GM18519 (cell line): Measurements from ENCODE around the gene SHH.
"Not testable (repeated sequence)": the region's sequence is repeated elsewhere in the genome, so short reads cannot be mapped to it uniquely, and the experiment has no call there.

ENCODE experiments used
- ATAC-seq: cut with Tn5 transposase; IDR thresholded peaks from one replicate; pipeline ENCODE4 v1.9.1; 2021; ENCODE audit warnings: mild to moderate bottlenecking, moderate library complexity; ENCODE audit not compliant: unreplicated experiment, low FRiP score

The SHH gene

GRCh38 chr7:155820788-155821187 lies 8.5 kb upstream of the SHH start:
- no peak for ATAC-seq

GRCh38 chr7:155820246-155820645 lies 8.0 kb upstream of the SHH start:
- ATAC-seq, result no peak

DNA sequence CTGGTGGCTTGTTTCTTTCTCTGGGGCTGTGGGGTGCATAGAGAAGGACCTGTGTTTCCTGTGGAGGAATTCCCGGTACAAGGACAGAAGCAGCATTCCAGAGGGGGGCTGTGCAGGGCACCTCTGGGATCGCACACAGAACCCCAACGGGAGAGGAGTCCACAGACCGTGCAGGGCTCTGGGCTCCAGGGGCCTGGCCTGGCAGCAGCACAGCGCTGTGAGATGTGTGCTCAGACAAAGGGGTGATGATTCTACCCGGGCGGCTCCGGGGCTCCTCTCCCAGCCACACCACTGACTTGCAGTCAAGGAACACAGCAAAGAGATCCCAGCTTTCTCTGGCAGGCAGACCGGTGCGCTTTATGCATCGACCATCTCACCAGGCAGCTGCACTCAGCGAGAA lies 6.9 kb upstream of the SHH start:
- no peak for ATAC-seq

- ATAC-seq, result no peak
These were observed 6.5 kb upstream of the SHH start for GRCh38 chr7:155818820-155819168.

DNA sequence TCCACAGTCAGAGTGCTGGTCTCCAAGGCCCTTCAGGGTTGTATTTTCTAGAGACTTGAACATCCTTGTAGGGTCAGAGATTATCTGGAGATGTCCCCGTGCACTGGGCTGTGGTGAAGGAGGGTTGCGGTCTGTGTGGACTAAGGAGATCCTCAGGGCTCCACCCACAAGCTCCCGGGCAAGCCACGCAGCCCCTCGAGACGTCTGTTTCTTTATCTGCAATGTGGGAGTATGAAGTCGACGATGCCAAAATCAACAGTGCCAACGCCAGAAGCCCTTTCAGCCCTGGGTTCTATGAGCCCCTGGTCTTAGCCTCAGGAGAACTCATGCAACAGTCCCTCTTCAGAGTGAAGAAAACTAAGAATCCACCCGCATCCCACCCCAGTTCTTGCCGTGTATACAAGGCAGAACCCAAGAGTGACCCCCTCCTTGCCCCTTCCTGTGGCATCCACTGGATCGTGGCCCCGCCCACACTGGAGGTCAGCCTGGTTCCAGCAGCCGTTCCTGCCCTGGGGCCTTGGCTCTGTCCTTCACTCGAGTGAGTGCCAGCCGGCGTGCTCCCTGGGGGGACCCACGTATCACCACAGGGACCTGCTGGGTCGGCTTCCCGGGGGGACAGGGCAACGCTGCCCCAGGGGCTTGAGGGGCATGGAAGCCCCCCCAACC lies 6.0 kb upstream of the SHH start:
- no peak for ATAC-seq

- not testable (repeated sequence) for ATAC-seq
These were observed 5.3 kb upstream of the SHH start for GRCh38 chr7:155817515-155817914.

DNA sequence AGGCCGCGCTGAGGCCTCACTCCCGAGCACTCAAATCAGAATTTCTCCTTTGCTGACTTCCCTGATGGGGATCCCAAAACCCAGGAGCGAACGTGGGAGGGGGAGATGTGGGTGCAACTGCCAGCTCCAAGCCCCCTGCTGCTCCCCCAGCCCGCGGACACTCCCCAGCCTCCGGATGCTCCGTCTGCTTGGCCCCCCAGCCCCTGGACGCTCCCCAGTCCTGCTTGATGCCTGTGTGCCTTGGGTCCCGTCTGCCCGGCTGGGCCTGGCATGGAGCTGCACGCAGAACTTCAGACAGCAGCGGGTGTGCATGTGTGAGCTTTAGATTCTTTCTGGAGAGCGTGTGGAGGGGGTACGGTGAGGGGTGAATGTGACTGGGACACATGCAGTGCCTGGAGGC lies 4.7 kb upstream of the SHH start:
- ATAC-seq, result no peak

GRCh38 chr7:155816192-155816508 lies 3.9 kb upstream of the SHH start:
- no peak for ATAC-seq

DNA sequence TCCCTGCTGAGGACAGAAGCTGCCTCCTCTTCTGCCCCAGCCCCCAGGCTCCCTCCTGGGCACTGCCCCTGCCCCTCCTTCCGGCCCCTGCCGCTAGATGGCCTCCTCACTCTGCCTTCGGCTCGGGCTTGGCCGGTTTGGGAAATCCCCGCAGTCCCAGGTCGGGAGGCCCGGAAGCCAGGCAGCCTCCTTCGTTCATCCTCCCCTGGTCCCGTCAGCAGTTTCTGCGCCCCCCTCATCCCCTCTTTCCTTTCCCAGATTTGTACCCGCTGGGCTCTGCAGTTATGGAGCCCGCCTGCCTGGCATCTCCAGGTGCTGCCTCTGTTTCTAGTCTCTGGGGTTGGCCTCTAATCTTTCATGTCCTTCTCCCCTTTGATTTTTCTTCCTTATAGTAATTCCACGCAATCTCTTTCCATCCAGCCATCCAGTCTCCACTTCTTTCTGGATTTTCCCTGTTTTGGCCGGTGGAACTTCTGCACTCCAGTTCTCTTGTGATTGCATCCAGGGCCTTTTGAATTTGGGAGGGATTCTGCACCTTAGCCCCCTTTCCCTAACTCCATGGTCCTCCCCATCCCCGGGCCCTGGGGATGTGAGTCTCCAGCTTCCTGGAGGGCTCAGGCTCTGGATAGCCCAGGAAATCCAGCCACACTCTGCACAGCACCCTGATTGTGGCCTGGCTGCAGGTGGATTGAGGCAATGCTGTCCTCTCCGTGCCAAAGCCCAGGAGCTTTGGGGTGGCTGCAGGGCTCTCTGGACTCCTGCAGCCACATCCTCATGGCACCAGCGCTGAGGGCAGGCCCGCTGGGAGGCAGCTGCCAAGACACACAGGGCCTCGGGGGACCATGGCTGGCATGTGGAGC lies 3.3 kb upstream of the SHH start:
- peak; percentile 77 for ATAC-seq

- ATAC-seq, result no peak
These were observed 2.3 kb upstream of the SHH start for GRCh38 chr7:155814316-155815276.

DNA sequence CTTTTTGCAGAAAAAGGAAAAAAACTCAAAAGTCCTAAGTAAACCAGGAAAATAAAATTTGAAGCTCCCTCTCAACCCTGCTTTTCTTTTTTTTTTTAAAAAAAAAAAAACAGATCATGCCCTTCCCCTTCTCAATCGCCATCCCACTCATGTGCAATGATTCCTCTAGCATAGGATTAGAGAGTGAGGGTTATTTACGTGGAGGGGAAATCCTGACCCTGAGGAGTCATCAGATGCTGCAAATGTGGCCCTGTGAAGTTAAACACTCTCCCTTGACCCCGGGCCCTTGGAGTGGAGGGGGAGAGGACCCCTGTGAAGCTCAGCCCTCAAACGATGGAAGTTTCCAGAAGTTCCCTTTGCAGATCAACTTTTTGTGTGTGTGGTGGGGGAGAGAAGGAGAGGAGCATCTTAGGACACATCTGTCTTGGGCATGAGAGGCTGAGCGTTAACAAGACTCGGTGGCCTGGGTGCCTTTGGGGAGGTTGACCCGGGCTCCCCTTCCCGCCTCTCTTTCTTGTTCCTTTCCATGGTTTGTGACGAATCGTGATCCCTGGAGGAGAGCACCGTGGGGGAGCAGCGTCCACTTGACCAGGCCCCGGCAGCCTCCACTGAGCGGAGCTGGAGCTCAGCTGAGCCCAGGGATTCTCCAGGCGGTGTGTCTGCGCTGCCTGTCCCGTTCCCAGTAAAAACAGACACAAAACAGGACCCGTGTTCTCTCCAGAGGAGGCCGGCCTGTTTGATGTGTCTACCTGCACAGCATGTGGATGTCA lies 1.5 kb upstream of the SHH start:
- no peak for ATAC-seq

DNA sequence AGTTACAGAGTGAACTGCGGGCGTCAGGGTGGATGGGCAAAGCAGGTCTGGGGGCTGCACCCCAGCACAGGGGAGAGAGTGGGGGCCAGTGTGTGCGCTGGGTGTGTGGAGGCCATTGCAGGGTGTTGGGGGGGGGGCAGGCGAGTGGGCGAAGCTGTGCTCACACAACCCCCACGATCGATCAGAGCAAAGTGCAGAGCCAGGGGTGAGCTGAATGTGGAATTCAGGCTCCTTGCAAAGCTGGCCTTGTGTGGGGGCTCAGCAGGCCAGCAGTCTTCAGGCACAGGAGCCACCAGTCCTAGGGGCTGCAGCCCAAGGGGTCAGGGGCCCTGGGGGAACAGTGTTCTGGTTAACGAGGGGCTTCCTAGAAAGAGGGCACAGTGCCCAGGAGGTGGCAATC lies 862 bp upstream of the SHH start:
- no peak for ATAC-seq

DNA sequence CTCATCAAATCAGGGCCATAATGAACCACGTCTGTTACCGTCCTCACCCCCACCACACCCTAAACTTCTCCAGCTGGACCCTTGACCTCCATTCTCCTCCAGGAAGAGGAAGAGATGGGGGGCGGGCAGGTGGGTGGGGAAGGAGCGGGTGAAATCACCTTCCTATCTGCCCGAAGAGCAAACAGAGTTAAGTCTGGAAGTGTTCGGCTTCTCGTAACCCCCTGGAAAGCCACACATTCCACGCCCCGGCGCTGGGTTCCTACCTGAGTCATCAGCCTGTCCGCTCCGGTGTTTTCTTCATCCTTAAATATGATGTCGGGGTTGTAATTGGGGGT lies 736 bp downstream of the SHH start:
- ATAC-seq, result no peak

GRCh38 chr7:155810770-155811559 lies 1.3 kb downstream of the SHH start:
- ATAC-seq, result no peak

DNA sequence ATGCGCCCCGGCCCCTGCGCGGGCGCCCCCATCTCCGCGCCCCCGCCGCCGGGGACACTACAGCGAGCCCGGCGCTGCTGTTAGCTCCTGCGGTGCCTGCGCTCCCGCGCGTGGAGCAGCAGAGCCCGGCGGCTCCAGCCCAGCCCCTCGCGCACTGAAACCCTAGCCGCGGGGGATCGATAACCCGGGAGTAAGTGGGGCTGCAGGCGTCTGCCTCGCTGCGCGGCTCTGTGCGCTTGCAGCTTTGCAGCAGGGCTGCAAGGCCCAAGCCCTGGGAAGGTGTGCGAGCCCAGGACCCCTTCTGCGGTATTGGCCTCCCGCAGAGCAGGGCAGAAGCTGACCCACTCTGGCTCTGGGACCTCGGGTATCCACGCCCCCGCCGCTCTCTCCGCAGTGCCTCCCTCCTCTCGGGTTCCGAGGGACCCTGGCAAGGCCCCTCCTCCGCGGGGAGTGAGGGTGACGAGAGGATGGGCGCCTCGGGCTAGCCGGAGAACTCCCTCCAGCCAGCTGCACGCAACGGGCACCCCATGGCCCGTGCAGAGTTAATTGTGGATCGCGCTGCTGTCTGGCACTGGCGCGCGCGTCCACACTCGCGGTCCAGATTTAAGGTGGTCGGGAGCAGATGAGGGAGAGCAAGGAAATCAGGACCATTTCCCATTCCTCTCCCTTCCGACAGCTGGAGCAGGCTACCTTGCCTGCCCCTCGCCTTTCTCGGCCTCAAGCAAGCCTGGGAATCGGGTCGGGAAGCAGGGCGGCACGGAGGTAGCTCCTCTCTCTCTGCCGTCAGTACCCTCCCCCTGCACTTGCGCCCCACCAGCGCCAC lies 2.1 kb downstream of the SHH start:
- no peak for ATAC-seq

DNA sequence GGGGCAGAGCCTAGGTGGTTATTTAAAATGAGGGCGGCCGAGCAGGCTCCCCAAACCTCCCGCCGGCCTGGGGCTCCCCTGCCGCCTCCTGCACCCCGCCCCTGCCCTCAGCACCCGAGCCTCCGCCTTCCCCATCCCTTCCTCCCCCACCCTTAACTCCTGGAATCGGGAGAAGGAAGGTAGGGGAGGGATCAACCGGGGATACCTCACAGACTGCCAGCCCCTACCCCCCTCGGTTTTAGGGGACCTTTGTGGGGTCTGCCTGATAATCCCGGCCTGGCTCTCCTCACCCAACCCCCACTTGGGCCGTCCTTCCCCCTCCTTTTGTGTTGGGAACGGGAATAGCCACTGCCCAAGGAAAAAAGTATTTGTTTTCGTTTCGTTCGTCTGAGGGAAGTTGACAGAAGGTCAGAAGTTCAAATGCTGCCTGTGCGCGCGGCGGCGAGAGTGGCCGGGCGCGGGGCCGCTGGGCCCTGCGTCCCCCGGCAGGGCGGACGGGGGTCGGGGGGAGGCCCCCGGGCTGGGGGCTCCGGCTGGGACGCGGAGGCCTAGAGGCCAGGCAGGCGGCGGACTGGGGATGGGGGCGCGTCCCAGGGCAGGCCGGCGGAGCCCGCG lies 2.8 kb downstream of the SHH start:
- no peak for ATAC-seq

DNA sequence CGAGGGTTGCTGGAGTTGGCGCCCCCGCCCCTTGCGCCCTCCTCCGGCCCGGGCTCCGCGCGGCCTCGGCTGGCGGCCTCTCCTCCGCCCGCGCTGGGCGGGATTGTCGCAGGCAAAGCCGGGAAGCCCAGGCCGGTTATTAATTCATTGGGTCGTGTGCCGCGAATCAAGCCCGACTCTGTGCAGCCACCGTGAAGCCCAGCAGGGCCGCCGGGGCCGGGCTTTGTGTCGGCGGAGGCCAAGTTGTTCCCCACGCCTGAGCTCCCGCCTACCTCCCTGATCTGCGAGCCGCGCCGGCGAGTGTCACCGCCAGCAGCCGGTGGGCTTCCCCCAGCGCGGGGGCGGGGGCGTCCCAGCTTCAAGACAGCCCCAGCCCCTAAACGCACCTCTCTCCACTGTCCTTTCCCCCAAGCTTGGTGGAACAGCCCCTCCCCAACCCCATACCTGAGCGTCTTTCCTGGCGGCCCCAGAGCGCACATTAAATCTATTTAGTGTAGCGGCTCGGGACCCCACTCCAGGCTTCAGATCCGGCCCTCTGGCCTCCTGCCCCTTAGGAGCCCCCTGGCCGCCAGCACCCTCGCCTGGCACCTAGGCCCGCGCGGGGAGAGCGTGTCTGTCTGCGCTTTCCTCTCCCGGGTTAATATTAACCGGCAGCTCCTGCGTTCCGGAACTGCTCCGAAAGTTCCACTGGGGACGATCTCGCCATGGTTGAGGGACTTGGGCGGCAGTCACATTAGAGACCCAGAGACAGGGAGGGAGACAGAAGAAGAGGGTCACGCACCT lies 3.5 kb downstream of the SHH start:
- ATAC-seq, result no peak
